HepG2 (cell line): Measurements from ENCODE around the gene TRIM58. TPM values are rescaled to one million over a fixed set of nuclear protein-coding genes. Genes with fewer than 3 reads are reported as not detected.

ENCODE experiments used
- ATAC-seq: fragments of 200-7000 bp; cut with Tn5 transposase; 3 replicates; pipeline ENCODE4 v1.9.1; 2020; ENCODE audit warnings: mild to moderate bottlenecking, moderate library complexity
- BruUV-seq: library from RNA; stranded (reverse); fragments of 400-500 nt; replicated peaks from 2 replicates; lab custom pipeline; 2021; lab: Mats Ljungman, UMichigan
- CTCF ChIA-PET: fragments of 300-600 bp; formaldehyde crosslinking; extraction: SDS; loops from one replicate; lab custom pipeline; 2021; ENCODE audit warnings: low total read pairs, inconsistent platforms, low intra/inter-chr PET ratio; lab: Yijun Ruan, JAX
- POLR2A ChIA-PET: fragments of 350-600 bp; sonication (Branson Sonifier 250); formaldehyde crosslinking; loops from one replicate; lab custom pipeline; 2020; ENCODE audit warnings: antibody characterized with exemption, inconsistent platforms; lab: Yijun Ruan, JAX
- DNase-seq: peaks from one replicate; pipeline ENCODE4 v3.0.0-alpha.2; 2015; ENCODE audit warnings: low spot score
- FAIRE-seq: peaks from 3 replicates; lab custom pipeline; 2011; peaks lifted over from hg19 to GRCh38; lab: Jason Lieb, UNC
- H2AFZ ChIP-seq: one replicate; pipeline ENCODE4 v1.6.1; 2011; ENCODE audit warnings: low read length, inconsistent platforms
- H3K27ac ChIP-seq: fragments of 300-600 bp; 3 replicates; pipeline ENCODE4 v1.8.0; 2011; ENCODE audit warnings: mixed run types, mild to moderate bottlenecking, mixed read lengths, low read length, inconsistent platforms; ENCODE audit not compliant: insufficient read depth; ENCODE audit errors: extremely low read length
- H3K27me3 ChIP-seq, 2 experiments: fragments of 200-600 bp in 1 of 2; 2 replicates in 1 of 2; 3 replicates in 1 of 2; pipeline versions ENCODE4 v1.6.0 to v1.8.0; 2011; ENCODE audit warnings: low read length in 2 of 2, mild to moderate bottlenecking in 2 of 2, moderate library complexity in 2 of 2, inconsistent platforms in 1 of 2; ENCODE audit not compliant: insufficient read depth in 2 of 2, control insufficient read depth in 1 of 2
- H3K36me3 ChIP-seq, 2 experiments: fragments of 200-600 bp in 1 of 2; replicated peaks in 1 of 2; 2 replicates in 1 of 2; 3 replicates in 1 of 2; pipeline versions ENCODE4 v1.5.1 to v1.8.0; 2011; ENCODE audit warnings: low read length in 2 of 2, inconsistent platforms in 1 of 2; ENCODE audit not compliant: insufficient read depth in 2 of 2, control insufficient read depth in 1 of 2
- H3K4me1 ChIP-seq: 2 replicates; pipeline ENCODE4 v1.5.1; 2012; ENCODE audit warnings: low read length, inconsistent platforms; ENCODE audit not compliant: insufficient read depth
- H3K4me2 ChIP-seq: 2 replicates; pipeline ENCODE4 v1.6.0; 2011; ENCODE audit warnings: low read depth, low read length, inconsistent platforms
- H3K4me3 ChIP-seq, 3 experiments: fragments of 200-600 bp in 1 of 3; sonication (generic), shearing (Covaris generic) in 1 of 3; replicated peaks in 1 of 3; 2 replicates each; pipeline ENCODE4 v1.5.1; 2011 to 2016; ENCODE audit warnings: low read length in 3 of 3, inconsistent platforms in 2 of 3, low read depth in 2 of 3, mild to moderate bottlenecking in 2 of 3, control low read depth in 1 of 3, mixed read lengths in 1 of 3; ENCODE audit not compliant: insufficient read depth in 1 of 3
- H3K79me2 ChIP-seq: one replicate; pipeline ENCODE4 v1.6.1; 2011; ENCODE audit warnings: low read length, inconsistent platforms; ENCODE audit not compliant: insufficient read depth
- H3K9ac ChIP-seq: 2 replicates; pipeline ENCODE4 v1.6.0; 2011; ENCODE audit warnings: mild to moderate bottlenecking, low read depth, low read length, inconsistent platforms; ENCODE audit not compliant: insufficient read depth
- H3K9me3 ChIP-seq: 2 replicates; pipeline ENCODE4 v1.5.1; 2012; ENCODE audit warnings: mild to moderate bottlenecking, low read length
- H4K20me1 ChIP-seq: 2 replicates; pipeline ENCODE4 v1.6.0; 2011; ENCODE audit warnings: inconsistent platforms, mild to moderate bottlenecking, low read length, moderate library complexity; ENCODE audit not compliant: insufficient read depth
- MEF2D ChIP-seq: sonication (generic); formaldehyde crosslinking; IDR thresholded peaks from 2 replicates; pipeline ENCODE4 v1.5.1; 2020; ENCODE audit warnings: mild to moderate bottlenecking, missing genetic modification reagents
- NCOR1 ChIP-seq: fragments of 200-600 bp; sonication (generic); IDR thresholded peaks from 2 replicates; pipeline ENCODE4 v1.7.0; 2017; ENCODE audit warnings: antibody characterized with exemption, low read length, borderline replicate concordance
- RBFOX2 ChIP-seq: fragments of 200-400 bp; formaldehyde crosslinking; IDR thresholded peaks from 2 replicates; pipeline ENCODE4 v1.6.1; 2017; ENCODE audit warnings: low read depth, mild to moderate bottlenecking, low read length
- ZFP37 ChIP-seq: sonication (generic); formaldehyde crosslinking; IDR thresholded peaks from 2 replicates; pipeline ENCODE4 v1.4.0; 2020; ENCODE audit warnings: missing genetic modification reagents, borderline replicate concordance
- WGBS: methylation state at CpG from one replicate; pipeline ENCODE4 v1.1.6; 2017; ENCODE audit warnings: low lambda C conversion rate; 5-methylcytosine and 5-hydroxymethylcytosine counted together
- in situ Hi-C: cut with HindIII; loops from 2 replicates; pipeline ENCODE4 v1.10.0; 2017; ENCODE audit warnings: low pct_unique_long_range_greater_than_20kb; ENCODE audit not compliant: extremely low pct_ligation_motif_present
- intact Hi-C: fragments of 100-400 bp; cut with micrococcal nuclease; formaldehyde crosslinking; loops from one replicate; pipeline ENCODE4 v1.10.0; 2022; ENCODE audit not compliant: unreplicated experiment
- polyA plus RNA-seq, 8 experiments: library from polyadenylated mRNA; depleted of rRNA in 3 of 8; stranded (reverse) in 7 of 8; unstranded in 1 of 8; fragments of >200 nt; fragmentation: Illumina TruSeq in 4 of 8; extraction: Trizol in 4 of 8; gene quantifications; 2 replicates each; pipeline versions ENCODE4 v1.2.1 to v1.2.3, GENCODE V29; 2011 to 2016; ENCODE audit warnings: low read depth in 4 of 8, missing spikeins in 1 of 8, mixed read lengths in 1 of 8; ENCODE audit not compliant: insufficient read depth in 1 of 8
- total RNA-seq, 5 experiments: library from RNA; depleted of rRNA; stranded (reverse); fragments of >200 nt; fragmentation: Illumina TruSeq; extraction: Trizol; gene quantifications; 2 replicates each; pipeline ENCODE4 v1.2.3, GENCODE V29; 2016; ENCODE audit warnings: low read depth in 1 of 5
- TF ChIP-seq, protein P1 (sequence below): sonication (generic); formaldehyde crosslinking; IDR thresholded peaks from 2 replicates; pipeline ENCODE4 v1.4.0; 2020; ENCODE audit warnings: missing genetic modification reagents, borderline replicate concordance
- TF ChIP-seq, protein P2 (sequence below), 2 experiments: fragments of 450-650 bp in 1 of 2; sonication (generic) in 1 of 2; formaldehyde crosslinking in 1 of 2; IDR thresholded peaks; 2 replicates each; pipeline versions ENCODE4 v1.6.1 to v1.8.0; 2016 to 2022; ENCODE audit warnings: antibody characterized with exemption in 1 of 2, mild to moderate bottlenecking in 1 of 2, missing genetic modification reagents in 1 of 2

Gene TRIM58
- total and polyA plus RNA-seq, 2 of the 13 experiments (the other 11 are each of a cell fraction or from before 2014, with no cell fraction given), result not detected

- no peak for FAIRE-seq
- no peak for DNase-seq
- no peaks in the 10 kb centered on the region for H4K20me1 ChIP-seq
- no peaks in the 10 kb centered on the region for H3K9me3 ChIP-seq
- no peaks in the 10 kb centered on the region for H3K36me3 ChIP-seq
- 29% methylated on average over 12 of the region's 12 CpGs for WGBS
- TF ChIP-seq, protein P1, sequence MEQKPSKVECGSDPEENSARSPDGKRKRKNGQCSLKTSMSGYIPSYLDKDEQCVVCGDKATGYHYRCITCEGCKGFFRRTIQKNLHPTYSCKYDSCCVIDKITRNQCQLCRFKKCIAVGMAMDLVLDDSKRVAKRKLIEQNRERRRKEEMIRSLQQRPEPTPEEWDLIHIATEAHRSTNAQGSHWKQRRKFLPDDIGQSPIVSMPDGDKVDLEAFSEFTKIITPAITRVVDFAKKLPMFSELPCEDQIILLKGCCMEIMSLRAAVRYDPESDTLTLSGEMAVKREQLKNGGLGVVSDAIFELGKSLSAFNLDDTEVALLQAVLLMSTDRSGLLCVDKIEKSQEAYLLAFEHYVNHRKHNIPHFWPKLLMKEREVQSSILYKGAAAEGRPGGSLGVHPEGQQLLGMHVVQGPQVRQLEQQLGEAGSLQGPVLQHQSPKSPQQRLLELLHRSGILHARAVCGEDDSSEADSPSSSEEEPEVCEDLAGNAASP (CRISPR knock-in tag), result no peak
- TF ChIP-seq NCOR1 (no peak), MEF2D (CRISPR knock-in tag) (no peak), ZFP37 (CRISPR knock-in tag) (no peak), RBFOX2 (no peak)
- TF ChIP-seq, protein P2, sequence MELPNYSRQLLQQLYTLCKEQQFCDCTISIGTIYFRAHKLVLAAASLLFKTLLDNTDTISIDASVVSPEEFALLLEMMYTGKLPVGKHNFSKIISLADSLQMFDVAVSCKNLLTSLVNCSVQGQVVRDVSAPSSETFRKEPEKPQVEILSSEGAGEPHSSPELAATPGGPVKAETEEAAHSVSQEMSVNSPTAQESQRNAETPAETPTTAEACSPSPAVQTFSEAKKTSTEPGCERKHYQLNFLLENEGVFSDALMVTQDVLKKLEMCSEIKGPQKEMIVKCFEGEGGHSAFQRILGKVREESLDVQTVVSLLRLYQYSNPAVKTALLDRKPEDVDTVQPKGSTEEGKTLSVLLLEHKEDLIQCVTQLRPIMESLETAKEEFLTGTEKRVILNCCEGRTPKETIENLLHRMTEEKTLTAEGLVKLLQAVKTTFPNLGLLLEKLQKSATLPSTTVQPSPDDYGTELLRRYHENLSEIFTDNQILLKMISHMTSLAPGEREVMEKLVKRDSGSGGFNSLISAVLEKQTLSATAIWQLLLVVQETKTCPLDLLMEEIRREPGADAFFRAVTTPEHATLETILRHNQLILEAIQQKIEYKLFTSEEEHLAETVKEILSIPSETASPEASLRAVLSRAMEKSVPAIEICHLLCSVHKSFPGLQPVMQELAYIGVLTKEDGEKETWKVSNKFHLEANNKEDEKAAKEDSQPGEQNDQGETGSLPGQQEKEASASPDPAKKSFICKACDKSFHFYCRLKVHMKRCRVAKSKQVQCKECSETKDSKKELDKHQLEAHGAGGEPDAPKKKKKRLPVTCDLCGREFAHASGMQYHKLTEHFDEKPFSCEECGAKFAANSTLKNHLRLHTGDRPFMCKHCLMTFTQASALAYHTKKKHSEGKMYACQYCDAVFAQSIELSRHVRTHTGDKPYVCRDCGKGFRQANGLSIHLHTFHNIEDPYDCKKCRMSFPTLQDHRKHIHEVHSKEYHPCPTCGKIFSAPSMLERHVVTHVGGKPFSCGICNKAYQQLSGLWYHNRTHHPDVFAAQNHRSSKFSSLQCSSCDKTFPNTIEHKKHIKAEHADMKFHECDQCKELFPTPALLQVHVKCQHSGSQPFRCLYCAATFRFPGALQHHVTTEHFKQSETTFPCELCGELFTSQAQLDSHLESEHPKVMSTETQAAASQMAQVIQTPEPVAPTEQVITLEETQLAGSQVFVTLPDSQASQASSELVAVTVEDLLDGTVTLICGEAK (IDR thresholded peaks at IDR 0.05), result no peak
- TF ChIP-seq, protein P2 (CRISPR knock-in tag; IDR thresholded peaks at IDR 0.05), result no peak
- TF ChIP-seq, all 625 proteins: peak for 0
- ChIA-PET POLR2A (no interaction called here), CTCF (no interaction called here)
- Histone ChIP-seq H3K79me2 (no peaks in the 10 kb centered on the region), H2AFZ (no peak overlapping the region), H3K4me1 (no peaks in the 10 kb centered on the region), H3K4me3 (no peak overlapping the region), H3K27ac (no peak overlapping the region), H3K4me2 (no peak overlapping the region), H3K27me3 (no peaks in the 10 kb centered on the region; a peak in 1 of 5 replicates), H3K9ac (no peak overlapping the region)
- ATAC-seq, result no peak
- in situ Hi-C loops (no loop called here), intact Hi-C loops (no loop called here)
- BruUV-seq, result no TSS peak
Measured at GRCh38 chr1:247845011-247845692, 11.8 kb upstream of the TRIM58 start.
